KMS-11 (cell line): ENCODE results near the gene UBE2QL1.

Experiments
- H2AFZ ChIP-seq: fragments of 200-600 bp; sonication (generic); 2 replicates; pipeline ENCODE4 v1.6.1; 2016; ENCODE audit warnings: antibody characterized with exemption, mixed run types, low read depth
- H3K27ac ChIP-seq: fragments of 200-600 bp; sonication (generic); 2 replicates; pipeline ENCODE4 v1.6.1; 2016; ENCODE audit warnings: mild to moderate bottlenecking, mixed run types
- H3K27me3 ChIP-seq: fragments of 200-600 bp; sonication (generic); 2 replicates; pipeline ENCODE4 v1.6.1; 2017; ENCODE audit warnings: mild to moderate bottlenecking, low read depth, mixed run types, moderate library complexity; ENCODE audit not compliant: insufficient read depth
- H3K36me3 ChIP-seq: fragments of 200-600 bp; sonication (generic); 2 replicates; pipeline ENCODE4 v1.6.1; 2017; ENCODE audit warnings: mild to moderate bottlenecking, mixed run types; ENCODE audit not compliant: insufficient read depth
- H3K4me1 ChIP-seq: fragments of 200-600 bp; sonication (generic); 2 replicates; pipeline ENCODE4 v1.6.1; 2016; ENCODE audit warnings: mild to moderate bottlenecking, low read depth, mixed run types; ENCODE audit not compliant: poor library complexity, severe bottlenecking
- H3K4me2 ChIP-seq: fragments of 200-600 bp; sonication (generic); 2 replicates; pipeline ENCODE4 v1.7.0; 2016; ENCODE audit warnings: mild to moderate bottlenecking, mixed run types
- H3K4me3 ChIP-seq: fragments of 200-600 bp; sonication (generic); IDR thresholded peaks from 2 replicates; pipeline ENCODE4 v1.6.1; 2017; ENCODE audit warnings: low read depth, low read length, mixed read lengths; ENCODE audit not compliant: insufficient read depth
- H3K79me2 ChIP-seq: fragments of 200-600 bp; sonication (generic); 2 replicates; pipeline ENCODE4 v1.6.1; 2016; ENCODE audit warnings: low read depth, mixed run types; ENCODE audit not compliant: insufficient read depth
- H3K9ac ChIP-seq: fragments of 200-600 bp; sonication (generic); 2 replicates; pipeline ENCODE4 v1.6.1; 2016; ENCODE audit warnings: mild to moderate bottlenecking, mixed run types
- H4K20me1 ChIP-seq: fragments of 200-600 bp; sonication (generic); 2 replicates; pipeline ENCODE4 v1.6.1; 2016; ENCODE audit warnings: mild to moderate bottlenecking, mixed run types; ENCODE audit not compliant: insufficient read depth
- CTCF ChIP-seq: fragments of 200-600 bp; sonication (generic); conservative IDR thresholded peaks from 2 replicates; pipeline ENCODE4 v1.6.1; 2017; ENCODE audit warnings: low read depth, mild to moderate bottlenecking, antibody characterized with exemption, low read length, moderate library complexity, mixed read lengths

Gene UBE2QL1

GRCh38 chr5:6457592-6457991 lies 8.9 kb downstream of the UBE2QL1 start:
- TF ChIP-seq CTCF, result no peak

GRCh38 chr5:6458833-6459232 lies 10.2 kb downstream of the UBE2QL1 start:
- Histone ChIP-seq H3K9ac (no peak overlapping the region), H3K27ac (no peak overlapping the region), H3K79me2 (peaks cover 97% of the 10 kb centered on the region), H3K36me3 (peaks cover 25% of the 10 kb centered on the region; the same call in 1 of the 2 replicates), H4K20me1 (peaks cover 26% of the 10 kb centered on the region), H3K4me1 (peaks cover 65% of the 10 kb centered on the region), H3K4me2 (peak overlapping the region; percentile 26; the same call in 1 of the 2 replicates), H2AFZ (no peak overlapping the region), H3K27me3 (no peaks in the 10 kb centered on the region), H3K4me3 (no peak overlapping the region)
- TF ChIP-seq CTCF, result no peak

More at GRCh38 chr5:6457592-6457991, 8.9 kb downstream of the UBE2QL1 start:
- Histone ChIP-seq H4K20me1 (peaks cover 39% of the 10 kb centered on the region), H3K9ac (no peak overlapping the region), H2AFZ (no peak overlapping the region), H3K27ac (no peak overlapping the region), H3K36me3 (peaks cover 29% of the 10 kb centered on the region; the same call in 1 of the 2 replicates), H3K79me2 (peaks cover 100% of the 10 kb centered on the region), H3K4me3 (no peak overlapping the region), H3K27me3 (no peaks in the 10 kb centered on the region), H3K4me2 (no peak overlapping the region), H3K4me1 (peaks cover 73% of the 10 kb centered on the region)

- H4K20me1 ChIP-seq, result peaks cover 20% of the 10 kb centered on the region
- H3K27me3 ChIP-seq, result no peaks in the 10 kb centered on the region
- TF ChIP-seq CTCF, result no peak
- peak overlapping the region; percentile 26; the same call in 1 of the 2 replicates for H3K4me2 ChIP-seq
- H3K27ac ChIP-seq, result no peak overlapping the region
- H3K4me1 ChIP-seq, result peaks cover 64% of the 10 kb centered on the region
- no peak overlapping the region for H3K9ac ChIP-seq
- H3K79me2 ChIP-seq, result peaks cover 97% of the 10 kb centered on the region
- no peak overlapping the region for H3K4me3 ChIP-seq
- no peak overlapping the region for H2AFZ ChIP-seq
- H3K36me3 ChIP-seq, result peaks cover 21% of the 10 kb centered on the region; the same call in 1 of the 2 replicates
Observed at GRCh38 chr5:6459896-6460295, 11.2 kb downstream of the UBE2QL1 start.

GRCh38 chr5:6461006-6461405 lies 12.3 kb downstream of the UBE2QL1 start:
- Histone ChIP-seq H2AFZ (no peak overlapping the region), H3K27me3 (no peaks in the 10 kb centered on the region), H3K9ac (no peak overlapping the region), H3K4me1 (peaks cover 53% of the 10 kb centered on the region), H3K4me3 (no peak overlapping the region), H4K20me1 (peaks cover 22% of the 10 kb centered on the region), H3K36me3 (peaks cover 21% of the 10 kb centered on the region; the same call in 1 of the 2 replicates), H3K27ac (no peak overlapping the region), H3K79me2 (peaks cover 97% of the 10 kb centered on the region), H3K4me2 (no peak overlapping the region)
- no peak for TF ChIP-seq CTCF
